GM19193 (cell line): Measurements from ENCODE around the gene ROBO1.

Source experiments
- POLR2A ChIP-seq: IDR thresholded peaks from 4 replicates; pipeline ENCODE4 v1.6.1; 2011; ENCODE audit not compliant: insufficient read depth, insufficient read length; ENCODE audit errors: extremely low read depth

Gene ROBO1

DNA sequence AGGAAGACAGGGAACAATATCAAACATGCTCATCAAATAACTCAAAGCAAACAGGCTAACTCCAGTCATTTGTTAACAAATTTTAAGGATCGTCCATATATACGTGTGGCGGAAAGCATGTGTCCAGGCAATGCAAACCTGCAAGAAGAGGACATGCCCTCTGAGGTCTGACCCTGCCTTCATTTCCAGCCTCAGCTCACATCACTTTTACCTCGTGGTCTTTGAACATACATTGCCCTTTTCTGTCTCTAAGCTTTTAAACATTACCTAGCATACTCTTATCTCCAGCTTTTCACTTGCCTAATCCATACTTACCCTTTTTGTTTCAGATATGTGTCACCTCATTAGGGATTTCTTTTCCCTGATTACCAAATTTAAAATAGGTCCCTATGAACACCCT, 944.4 kb downstream of the ROBO1 start:
- no peak for TF ChIP-seq POLR2A

DNA sequence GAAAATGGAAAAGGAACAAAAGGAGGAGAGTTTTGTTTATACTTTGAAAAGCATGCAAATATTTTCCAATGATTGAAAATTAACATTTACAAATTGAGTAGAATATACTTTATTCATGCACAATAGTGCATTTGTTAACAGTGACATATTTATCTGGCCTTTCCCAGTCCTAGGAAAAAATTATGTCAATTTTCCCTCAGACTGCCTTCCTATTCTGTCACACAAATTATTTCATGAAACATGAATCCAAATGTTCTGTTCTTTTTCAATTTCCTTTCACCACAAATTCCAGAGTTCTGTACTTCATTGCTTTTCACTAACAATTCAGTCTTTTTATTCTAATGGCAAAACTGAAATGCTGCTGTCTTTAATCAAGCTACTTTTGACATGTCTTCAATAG, 945.1 kb downstream of the ROBO1 start:
- TF ChIP-seq POLR2A, result no peak

- no peak for TF ChIP-seq POLR2A
Measured at GRCh38 chr3:78820542-78820941, 947.3 kb downstream of the ROBO1 start.

- TF ChIP-seq POLR2A, result no peak
Measured at GRCh38 chr3:78818161-78818985, 949.4 kb downstream of the ROBO1 start.

GRCh38 chr3:78814893-78815562, 952.8 kb downstream of the ROBO1 start:
- TF ChIP-seq POLR2A, result no peak

DNA sequence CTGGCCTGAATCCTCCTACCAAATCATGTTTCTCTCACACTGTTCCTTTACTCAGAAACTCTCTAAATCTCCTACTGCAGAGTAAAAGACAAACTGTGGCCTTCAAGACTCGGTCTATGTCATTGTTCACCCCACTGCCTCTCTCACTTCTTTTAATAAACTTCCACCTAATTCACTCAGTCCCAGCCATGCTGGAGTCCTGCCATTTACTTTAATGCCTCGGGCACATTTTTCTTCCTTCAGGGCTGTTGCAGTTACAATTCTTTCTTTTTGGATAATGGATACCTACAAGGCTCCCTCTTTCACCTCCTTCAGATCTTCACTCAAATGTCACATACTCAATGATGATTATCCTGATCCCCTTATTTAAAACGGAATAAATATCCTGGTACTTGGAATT, 955.6 kb downstream of the ROBO1 start:
- TF ChIP-seq POLR2A, result no peak

DNA sequence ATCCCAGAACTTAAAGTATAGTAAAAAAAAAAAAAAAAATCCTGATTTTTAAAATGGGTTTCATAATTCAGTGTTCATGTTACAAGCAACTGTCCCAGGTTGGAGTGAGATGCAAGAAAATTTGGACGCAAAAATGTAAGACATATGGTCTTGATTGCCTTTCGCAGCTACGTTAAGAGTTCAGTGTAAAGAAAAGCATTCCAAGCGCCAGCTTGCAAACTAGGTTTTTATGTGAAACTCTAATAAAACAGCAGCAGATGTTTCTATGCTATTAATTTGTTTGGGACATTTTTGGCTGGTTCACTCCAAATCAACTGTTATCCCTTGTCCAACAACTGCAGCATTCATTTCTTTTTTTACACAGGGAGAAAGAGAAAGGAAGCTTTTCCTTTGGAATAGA, 957.8 kb downstream of the ROBO1 start:
- TF ChIP-seq POLR2A, result no peak

GRCh38 chr3:78804251-78805037, 963.4 kb downstream of the ROBO1 start:
- no peak for TF ChIP-seq POLR2A

- TF ChIP-seq POLR2A, result no peak
Measured at GRCh38 chr3:78802562-78802930, 965.3 kb downstream of the ROBO1 start.

- TF ChIP-seq POLR2A, result no peak
Measured at GRCh38 chr3:78801926-78802561, 965.8 kb downstream of the ROBO1 start.

- TF ChIP-seq POLR2A, result no peak
Measured at GRCh38 chr3:78799681-78800080, 968.1 kb downstream of the ROBO1 start.

GRCh38 chr3:78798266-78798832, 969.4 kb downstream of the ROBO1 start:
- no peak for TF ChIP-seq POLR2A

- no peak for TF ChIP-seq POLR2A
Measured at GRCh38 chr3:78794431-78794830, 973.4 kb downstream of the ROBO1 start.

DNA sequence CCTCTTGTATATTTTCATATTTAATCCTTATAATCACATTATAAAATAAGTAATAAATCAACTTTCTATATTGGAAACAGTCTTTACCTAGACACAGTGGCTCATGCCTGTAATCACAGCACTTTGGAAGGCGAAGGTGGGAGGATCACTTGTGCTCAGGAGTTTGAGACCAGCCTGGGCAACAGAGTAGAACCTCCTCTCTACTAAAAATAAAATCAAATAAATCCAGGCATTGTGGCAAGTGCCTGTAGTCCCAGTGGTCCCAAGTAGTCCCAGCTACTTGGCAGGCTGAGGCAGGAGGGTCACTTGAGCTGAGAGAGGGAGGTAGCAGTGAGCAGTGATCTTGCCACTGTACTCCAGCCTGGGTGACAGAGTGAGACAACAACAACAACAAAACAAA, 975.1 kb downstream of the ROBO1 start:
- TF ChIP-seq POLR2A, result no peak

DNA sequence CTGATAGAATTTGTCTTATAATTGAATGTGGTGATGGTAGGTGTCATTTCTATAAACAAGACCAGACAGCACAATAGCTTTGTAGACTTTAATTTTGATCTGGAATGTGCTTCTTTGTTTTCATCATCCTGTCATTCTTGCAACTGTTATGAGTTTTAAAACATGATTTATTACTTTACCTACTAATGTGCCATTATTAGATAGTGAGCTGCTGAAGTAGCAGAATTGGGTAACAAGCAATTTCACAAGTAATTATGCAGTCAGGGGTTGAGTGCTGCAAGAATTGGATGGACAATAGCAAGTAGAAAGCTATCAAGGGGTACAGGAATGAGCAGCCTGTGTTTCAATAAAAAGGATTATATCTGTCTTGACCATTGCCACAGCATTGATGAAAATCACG, 975.6 kb downstream of the ROBO1 start:
- no peak for TF ChIP-seq POLR2A
